K562 (cell line): Measurements from ENCODE around the gene HOXC4. TPM values are rescaled to one million over a fixed set of nuclear protein-coding genes. Genes with fewer than 3 reads are reported as not detected.
A peak's percentile ranks its signal among the peaks of the same experiment; 100 is the strongest.

Experiments used
- ARID2 ChIP-seq: fragments of 450-650 bp; IDR thresholded peaks from 2 replicates; pipeline ENCODE4 v1.6.1; 2017; ENCODE audit warnings: antibody characterized with exemption, mild to moderate bottlenecking
- MLLT1 ChIP-seq, 2 experiments: fragments of 450-650 bp; IDR thresholded peaks; 2 replicates each; pipeline ENCODE4 v1.6.1; 2016
- STAT6 ChIP-seq: sonication (generic); formaldehyde crosslinking; IDR thresholded peaks from 2 replicates; pipeline ENCODE4 v1.8.1; 2023; ENCODE audit warnings: mild to moderate bottlenecking, missing genetic modification reagents
- VEZF1 ChIP-seq: fragments of 200-800 bp; sonication (Bioruptor generic); IDR thresholded peaks from 2 replicates; pipeline ENCODE4 v1.6.1; 2017; ENCODE audit warnings: missing genetic modification characterization, missing compliant biosample characterization
- ZBTB40 ChIP-seq, 2 experiments: fragments of 450-650 bp in 1 of 2; sonication (generic) in 1 of 2; formaldehyde crosslinking in 1 of 2; IDR thresholded peaks; 2 replicates each; pipeline versions ENCODE4 v1.7.1 to v1.9.0; 2016 to 2022; ENCODE audit warnings: inconsistent platforms in 1 of 2, mild to moderate bottlenecking in 1 of 2, missing genetic modification reagents in 1 of 2
- ZNF316 ChIP-seq: fragments of 450-650 bp; IDR thresholded peaks from 2 replicates; pipeline ENCODE4 v1.6.1; 2016
- polyA plus RNA-seq, 8 experiments: library from polyadenylated mRNA; depleted of rRNA in 4 of 8; stranded (reverse) in 5 of 8; unstranded in 3 of 8; fragments of >200 nt; fragmentation: Nextera tagmentation in 2 of 8; fragmentation: Illumina TruSeq in 1 of 8; extraction: Ambion mirVana in 2 of 8; extraction: Trizol in 1 of 8; gene quantifications; 2 replicates each; pipeline versions ENCODE4 v1.2.1 to v1.2.3, GENCODE V29; 2011 to 2014; ENCODE audit warnings: inconsistent platforms in 1 of 8, missing spikeins in 1 of 8
- total RNA-seq, 7 experiments: library from RNA; depleted of rRNA in 6 of 7; stranded (reverse); fragments of >200 nt in 6 of 7; fragmentation: Illumina TruSeq in 2 of 7; extraction: Trizol in 2 of 7; gene quantifications; 2 replicates each; pipeline versions ENCODE4 v1.2.1 to v1.2.3, GENCODE V29; 2011 to 2021; ENCODE audit warnings: low replicate concordance in 1 of 7

Gene HOXC4
- total and polyA plus RNA-seq, 9 of the 15 experiments (the other 6 are each of a cell fraction or from before 2014, with no cell fraction given): 0.06 to 1.5 (median 0.44) TPM; not detected in 1

GRCh38 chr12:54010972-54011664 lies 42.5 kb upstream of the HOXC4 start (continued):
- 0 out of 4 replicates have a peak, but pooled peaks of 1 of the 2 experiments have one; percentile 51 for TF ChIP-seq MLLT1 (IDR thresholded peaks at IDR 0.05)
- peak; percentile 34; the same call in 1 of the 2 replicates for TF ChIP-seq VEZF1
- no peak for TF ChIP-seq STAT6 (CRISPR knock-in tag)
- TF ChIP-seq ZBTB40 (IDR thresholded peaks at IDR 0.05): no peak
- no peak for TF ChIP-seq ZBTB40 (CRISPR knock-in tag; IDR thresholded peaks at IDR 0.05)
- TF ChIP-seq ARID2: 0 out of 2 replicates have a peak, but pooled peaks have one; percentile 17
- TF ChIP-seq ZNF316: peak; percentile 73
